ENCODE measurements around the gene ABCB6. TPM values are rescaled to one million over a fixed set of nuclear protein-coding genes. Genes with fewer than 3 reads are reported as not detected.

The ABCB6 gene
- total RNA-seq, 4 donors from 2014 or later = 8.2 to 31.6 (median 24.7) TPM

GRCh38 chr2:219183151-219183772, 35.5 kb downstream of the ABCB6 start:
- no peak for TF ChIP-seq CTCF (IDR thresholded peaks at IDR 0.05; ENCODE audit: low read depth)

GRCh38 chr2:219182331-219183150, 36.2 kb downstream of the ABCB6 start:
- no peak for TF ChIP-seq CTCF (IDR thresholded peaks at IDR 0.05; ENCODE audit: low read depth)

GRCh38 chr2:219181531-219181930, 37.2 kb downstream of the ABCB6 start:
- no peak for TF ChIP-seq CTCF (IDR thresholded peaks at IDR 0.05; ENCODE audit: low read depth)

- TF ChIP-seq CTCF (IDR thresholded peaks at IDR 0.05; ENCODE audit: low read depth) = no peak
Measured at GRCh38 chr2:219180961-219181360, 37.8 kb downstream of the ABCB6 start.

GRCh38 chr2:219179601-219180465, 38.9 kb downstream of the ABCB6 start:
- no peak for TF ChIP-seq CTCF (IDR thresholded peaks at IDR 0.05; ENCODE audit: low read depth)

- TF ChIP-seq CTCF (IDR thresholded peaks at IDR 0.05; ENCODE audit: low read depth) = no peak
Measured at GRCh38 chr2:219178377-219179175, 40.2 kb downstream of the ABCB6 start.

All from subcutaneous adipose tissue (tissue), 4 donors.